Kidney tubule cell (primary cell): ENCODE measurements around the gene INAVA.
"Not testable (repeated sequence)": the region's sequence is repeated elsewhere in the genome, so short reads cannot be mapped to it uniquely, and the experiment has no call there.

ENCODE experiments used
- DNase-seq: peaks from one replicate; pipeline ENCODE4 v3.0.0-alpha.2; 2018; ENCODE audit warnings: low spot score

The INAVA gene

GRCh38 chr1:200963076-200963475, 68.4 kb downstream of the INAVA start:
- DNase-seq, result peak; percentile 32

- DNase-seq, result not testable (repeated sequence)
Measured at GRCh38 chr1:200963888-200964287, 69.2 kb downstream of the INAVA start.
